GM18526 (cell line): ENCODE data around the gene GIPC1.

Experiments
- POLR2A ChIP-seq: IDR thresholded peaks from 3 replicates; pipeline ENCODE4 v1.6.1; 2011; ENCODE audit not compliant: insufficient read length; ENCODE audit errors: extremely low read depth

The GIPC1 gene

GRCh38 chr19:14479975-14480699 lies 15.8 kb downstream of the GIPC1 start:
- TF ChIP-seq POLR2A: no peak

DNA sequence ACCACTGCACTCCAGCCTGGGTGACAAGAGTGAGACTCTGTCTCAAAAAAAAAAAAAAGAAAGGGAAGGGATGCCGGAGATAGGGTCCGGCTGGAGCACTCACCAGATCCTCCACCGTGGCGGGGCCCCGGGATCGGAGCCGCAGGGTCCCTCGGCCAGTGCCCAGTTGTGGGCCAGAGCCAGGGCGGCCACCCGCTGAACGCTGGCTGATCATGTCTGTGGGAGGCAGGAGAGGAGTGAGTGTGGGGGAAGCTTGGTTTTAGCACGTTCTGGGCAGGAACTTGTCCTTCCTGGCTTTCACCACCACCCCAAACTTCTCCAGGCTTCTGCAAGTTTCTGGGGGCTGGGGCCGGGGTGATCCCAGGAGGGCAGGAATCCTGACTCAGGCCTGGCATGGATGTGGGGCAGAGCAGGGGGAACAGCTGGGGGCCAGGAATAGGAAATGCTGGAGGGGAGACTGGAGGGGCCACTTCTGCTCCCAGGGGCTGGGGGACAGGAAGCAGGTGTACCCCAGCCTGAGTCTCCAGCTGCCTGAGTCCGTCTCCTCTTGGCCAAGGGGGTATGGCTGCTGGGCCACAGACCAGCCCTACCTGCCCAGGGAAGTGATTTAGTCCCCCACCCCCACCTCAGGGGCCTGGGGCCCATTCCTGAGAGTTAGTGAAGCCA lies 16.5 kb downstream of the GIPC1 start:
- no peak for TF ChIP-seq POLR2A

- TF ChIP-seq POLR2A: no peak
Observed at GRCh38 chr19:14478113-14478545, 17.8 kb downstream of the GIPC1 start.

DNA sequence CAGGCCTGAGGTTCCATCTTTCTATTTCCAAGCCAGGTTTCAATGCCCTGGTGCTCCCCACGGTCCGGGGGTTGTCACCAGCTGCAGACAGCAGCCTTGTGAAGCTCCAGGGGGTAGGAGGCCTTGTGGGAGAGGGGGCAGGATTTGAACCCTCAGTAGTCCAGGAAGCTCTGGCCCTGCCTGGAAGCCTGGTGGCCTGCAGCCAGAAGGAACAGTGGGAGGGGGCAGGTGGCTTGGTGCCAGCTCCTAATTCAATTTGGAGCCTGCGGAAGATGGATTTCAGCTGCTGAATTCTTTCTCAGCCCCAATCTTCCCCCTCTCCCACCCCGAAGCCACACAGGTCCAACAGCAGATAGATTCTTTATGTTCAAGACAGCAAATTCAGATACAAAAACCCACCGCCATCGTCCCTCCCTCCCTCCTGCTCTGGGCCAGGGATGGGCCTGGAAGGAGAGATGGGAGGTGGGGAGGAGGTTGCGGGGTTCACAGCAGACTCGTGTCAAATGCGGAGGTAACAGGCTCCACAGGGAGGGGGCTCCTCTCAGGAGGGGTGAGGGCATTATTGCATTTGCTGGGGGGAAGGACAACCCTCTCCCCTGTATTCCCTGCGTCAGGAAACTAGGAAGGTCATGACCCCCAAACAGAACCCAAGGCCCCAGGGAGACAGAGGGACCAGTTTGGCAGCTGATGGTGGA lies 18.4 kb downstream of the GIPC1 start:
- no peak for TF ChIP-seq POLR2A

DNA sequence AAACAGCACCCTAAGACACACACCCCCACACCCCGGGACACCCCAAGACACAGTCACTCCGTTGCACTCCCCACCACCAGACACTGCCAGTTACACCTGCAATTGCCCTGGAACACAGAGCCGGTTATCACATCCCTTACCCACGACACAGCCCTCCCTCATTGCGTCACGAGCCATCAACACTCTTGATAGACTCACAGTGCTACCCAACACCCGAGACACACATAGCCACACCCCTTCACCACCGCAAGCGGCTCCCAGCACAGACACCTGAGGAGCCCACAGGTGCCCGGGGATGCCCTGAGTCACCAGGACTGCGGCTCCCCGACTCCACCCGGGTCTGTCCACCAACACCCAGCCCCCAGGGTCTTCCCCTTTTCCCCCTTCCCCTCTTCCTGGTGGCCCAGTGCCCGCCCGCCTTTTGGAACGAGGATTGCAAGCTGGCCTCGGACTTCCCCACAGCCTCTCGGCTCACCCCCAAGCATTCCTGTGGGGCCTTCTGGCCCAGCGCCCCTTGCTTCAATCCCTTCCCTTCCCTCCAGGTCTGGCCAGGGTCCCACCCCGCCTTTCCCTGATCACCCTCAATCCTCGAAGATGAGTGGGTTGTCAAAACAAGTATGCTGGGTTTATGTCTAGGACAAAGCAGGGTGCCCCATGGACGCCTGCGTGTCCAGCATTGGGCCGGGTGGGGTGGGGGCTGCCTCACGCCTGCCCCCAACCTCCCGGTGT lies 19.1 kb downstream of the GIPC1 start:
- TF ChIP-seq POLR2A: no peak

DNA sequence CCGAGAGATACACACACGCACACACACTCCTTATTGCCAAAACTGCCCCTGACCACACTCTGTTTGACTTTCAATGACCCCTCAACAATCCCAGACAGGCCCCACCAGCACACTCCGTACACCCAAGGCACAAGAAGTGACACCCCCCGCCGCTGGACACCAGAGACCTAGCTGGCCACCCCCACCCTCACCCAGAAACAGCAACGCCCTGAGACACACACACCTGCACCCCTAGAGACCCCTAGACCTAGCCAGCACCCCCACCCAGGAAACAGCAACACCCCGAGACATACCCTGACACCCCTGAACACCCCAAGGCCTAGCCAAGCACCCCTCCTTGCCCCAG lies 19.6 kb downstream of the GIPC1 start:
- TF ChIP-seq POLR2A: no peak

DNA sequence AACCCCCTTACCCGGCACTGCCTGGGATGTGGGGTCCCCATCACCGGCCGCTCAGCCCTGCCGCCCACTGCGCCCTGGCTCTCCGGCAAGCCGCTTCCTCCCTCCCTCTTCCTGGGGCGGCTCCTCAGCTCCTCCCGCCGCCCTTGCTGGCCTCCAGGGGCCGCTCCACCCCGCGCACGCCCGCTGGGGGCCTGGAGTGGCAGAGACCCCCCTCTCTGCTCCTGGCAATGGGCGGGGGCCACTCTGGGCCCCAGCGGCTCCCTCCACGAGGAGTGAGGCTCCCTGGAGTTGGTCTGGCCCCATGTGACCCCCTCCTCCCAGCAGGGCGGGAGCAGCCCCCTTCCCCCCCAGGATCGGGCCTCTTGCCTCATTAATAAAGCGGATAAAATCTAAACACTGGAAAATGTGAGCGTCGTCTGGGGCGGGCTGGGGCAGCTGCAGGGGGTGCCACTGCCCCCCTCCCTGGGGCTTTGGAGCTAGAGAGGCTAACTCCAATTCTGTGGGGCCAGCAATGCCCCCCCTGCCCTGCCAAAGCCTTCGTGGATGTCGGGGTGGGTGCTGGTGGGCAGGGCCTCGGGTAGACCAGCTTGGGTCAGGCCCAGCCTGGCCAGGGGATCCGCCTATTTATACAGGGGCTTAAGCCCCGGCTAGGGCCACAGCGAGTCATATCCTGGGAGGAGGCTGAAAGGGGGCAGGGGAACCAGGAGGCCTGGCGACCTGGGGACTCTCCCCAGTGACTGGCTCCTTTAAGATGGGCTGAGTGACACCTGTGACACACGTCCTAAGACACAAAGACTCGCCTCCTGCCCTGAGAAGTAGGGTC lies 20.5 kb downstream of the GIPC1 start, which contains the start of gene PTGER1:
Gene PTGER1 (minus strand): TSS at position 104 of the 823 bp plus-strand sequence. CDS start 1,034 bp downstream, outside the sequence.
- no peak for TF ChIP-seq POLR2A

DNA sequence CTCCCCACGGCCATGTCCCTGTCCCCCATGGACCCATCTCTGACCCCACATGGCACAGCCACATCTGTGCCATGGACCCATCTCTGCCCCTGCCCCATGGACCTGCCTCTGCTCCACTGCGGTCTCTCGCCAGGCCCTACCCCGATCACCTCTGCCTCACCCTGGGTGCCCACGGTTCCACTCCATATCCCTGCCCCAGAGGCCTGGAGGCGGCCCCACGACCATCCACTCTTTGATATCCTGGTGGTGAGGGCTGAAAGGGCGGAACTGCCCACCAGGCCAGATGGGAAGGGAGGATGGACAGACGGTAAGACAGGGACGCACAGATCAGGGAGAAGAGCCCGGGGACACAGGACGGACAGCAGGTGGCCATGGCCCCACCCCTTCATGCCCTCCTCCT lies 21.1 kb downstream of the GIPC1 start:
- TF ChIP-seq POLR2A: no peak

DNA sequence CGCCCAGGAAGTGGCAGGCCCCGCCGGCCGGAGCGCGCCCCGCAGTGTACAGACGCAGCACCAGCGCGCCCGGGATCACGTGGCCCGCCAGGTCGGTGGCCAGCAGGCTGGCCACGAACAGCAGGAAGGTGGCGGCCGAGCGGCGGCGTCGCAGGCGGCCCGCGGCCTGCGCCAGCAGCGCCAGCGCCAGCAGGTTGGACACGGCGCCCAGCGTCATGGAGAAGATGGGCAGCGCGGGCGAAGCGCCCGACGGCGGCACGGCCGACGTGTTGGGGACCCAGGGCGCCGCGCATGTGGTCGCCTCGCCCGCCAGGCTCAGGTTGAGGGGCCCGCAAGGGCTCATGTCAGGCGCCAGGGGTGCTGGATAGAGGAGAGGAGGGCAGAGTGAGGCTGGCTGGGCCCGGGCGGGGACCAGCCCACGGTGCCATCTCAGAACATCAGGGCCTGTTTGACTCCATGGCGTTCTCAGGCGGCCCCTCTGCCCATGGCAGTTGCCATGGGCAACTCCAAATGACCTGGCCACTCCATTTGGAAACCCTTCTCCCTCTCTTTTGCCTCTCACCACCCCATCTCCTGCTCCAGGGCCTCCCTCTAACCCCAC lies 21.8 kb downstream of the GIPC1 start:
- TF ChIP-seq POLR2A: no peak

GRCh38 chr19:14473073-14473977 lies 22.6 kb downstream of the GIPC1 start:
- no peak for TF ChIP-seq POLR2A

DNA sequence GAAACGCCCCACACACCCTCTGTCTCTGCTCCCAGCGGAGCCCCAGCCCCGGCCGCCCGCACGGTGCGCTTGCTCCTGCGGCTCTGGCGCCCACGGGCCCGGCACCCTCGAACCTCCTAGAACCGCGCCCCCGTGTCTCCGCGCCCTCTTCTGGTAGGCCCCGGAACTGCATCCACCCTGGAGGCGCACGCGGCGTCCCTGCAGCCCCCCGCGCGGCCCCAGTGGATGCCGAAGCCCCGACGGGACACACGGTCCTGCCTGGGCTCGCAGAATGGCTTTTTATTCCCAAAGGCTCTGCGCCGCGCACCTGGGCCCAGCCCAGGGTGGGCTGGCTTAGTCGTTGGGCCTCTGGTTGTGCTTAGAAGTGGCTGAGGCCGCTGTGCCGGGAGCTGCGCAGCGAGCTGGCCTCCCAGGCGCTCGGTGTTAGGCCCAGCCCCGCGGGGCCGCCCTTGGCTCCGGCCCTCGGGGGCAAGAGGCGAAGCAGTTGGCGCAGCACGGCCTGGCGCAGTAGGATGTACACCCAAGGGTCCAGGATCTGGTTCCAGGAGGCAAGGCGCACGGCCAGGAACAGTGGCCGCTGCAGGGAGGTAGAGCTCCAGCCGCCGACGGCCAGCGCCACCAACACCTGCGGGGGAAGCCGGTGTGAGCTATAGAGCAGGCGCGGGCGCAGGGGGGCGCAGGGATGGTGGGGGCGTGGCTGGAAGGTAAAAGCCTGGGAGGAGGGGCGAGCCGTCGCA lies 23.6 kb downstream of the GIPC1 start:
- TF ChIP-seq POLR2A: no peak

GRCh38 chr19:14471436-14472187 lies 24.3 kb downstream of the GIPC1 start:
- no peak for TF ChIP-seq POLR2A
